GM19351 (cell line): ENCODE results near the gene NKD1.
A peak's percentile ranks its signal among the peaks of the same experiment; 100 is the strongest.

Source experiments
- ATAC-seq: cut with Tn5 transposase; IDR thresholded peaks from one replicate; pipeline ENCODE4 v1.9.1; 2021; ENCODE audit warnings: mild to moderate bottlenecking, moderate library complexity; ENCODE audit not compliant: unreplicated experiment

The NKD1 gene

DNA sequence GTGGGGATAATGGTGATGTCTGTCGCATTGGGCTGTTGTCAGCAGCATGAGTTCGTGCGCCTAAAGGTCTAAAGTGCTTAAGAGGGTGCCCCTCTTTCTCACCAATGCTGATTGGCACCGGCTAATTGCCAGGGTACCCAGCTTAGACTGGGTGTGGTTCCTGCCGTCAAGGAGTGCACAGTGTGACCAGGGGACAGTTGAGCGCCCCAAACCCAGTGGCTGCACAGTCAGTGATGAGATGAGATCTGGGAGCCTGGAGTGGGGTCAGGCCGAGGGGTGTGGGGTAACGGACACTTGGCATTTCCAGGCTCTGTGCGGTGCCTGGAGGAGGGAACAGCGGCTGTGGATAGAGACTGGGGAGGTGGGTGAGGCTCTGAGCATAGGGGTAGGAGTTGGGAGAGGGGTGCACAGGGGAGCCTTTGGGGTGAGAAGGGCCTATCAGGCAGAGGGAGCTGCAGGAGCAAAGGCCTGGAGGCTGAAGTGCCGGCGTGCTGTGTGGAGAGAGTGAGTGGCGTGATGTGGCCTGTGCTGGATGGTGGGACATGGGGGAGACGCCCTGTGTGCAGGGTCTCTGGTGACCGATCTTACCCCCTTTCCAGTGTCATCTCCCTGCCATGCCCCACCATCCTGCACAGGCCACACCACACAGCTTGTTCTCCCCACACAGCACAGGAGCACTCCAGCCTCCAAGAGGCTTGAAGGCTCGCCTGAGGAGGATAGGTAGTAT lies 74.6 kb downstream of the NKD1 start:
- no peak for ATAC-seq

DNA sequence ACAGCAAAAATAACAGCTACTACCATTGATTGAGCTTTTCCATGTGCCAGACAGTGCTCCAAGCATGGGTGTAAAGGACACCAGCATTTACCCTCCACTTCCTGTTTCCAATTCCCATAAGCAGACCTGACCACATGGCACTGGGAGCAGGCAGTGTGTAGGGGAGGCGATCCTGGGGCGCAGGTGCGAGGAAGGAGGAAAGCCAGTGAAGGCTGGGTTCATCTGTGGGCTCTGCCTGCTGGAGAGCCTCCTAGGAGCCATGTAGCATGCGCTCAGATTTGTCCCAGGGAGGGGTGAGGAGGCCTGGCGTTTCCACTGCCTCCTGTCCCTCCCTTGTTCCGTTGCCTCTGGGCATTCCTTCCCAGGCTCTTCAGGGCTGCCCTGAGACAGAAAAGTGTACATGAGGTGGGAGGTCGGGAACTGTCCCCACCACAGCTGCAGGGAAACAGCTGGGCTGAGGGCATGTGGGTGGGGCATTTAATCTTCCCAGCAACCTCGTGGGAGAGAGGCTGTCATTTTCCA lies 76.3 kb downstream of the NKD1 start:
- no peak for ATAC-seq

GRCh38 chr16:50625374-50625773 lies 77.2 kb downstream of the NKD1 start:
- no peak for ATAC-seq

- ATAC-seq = no peak
These were observed 78.7 kb downstream of the NKD1 start for GRCh38 chr16:50626868-50627267.

DNA sequence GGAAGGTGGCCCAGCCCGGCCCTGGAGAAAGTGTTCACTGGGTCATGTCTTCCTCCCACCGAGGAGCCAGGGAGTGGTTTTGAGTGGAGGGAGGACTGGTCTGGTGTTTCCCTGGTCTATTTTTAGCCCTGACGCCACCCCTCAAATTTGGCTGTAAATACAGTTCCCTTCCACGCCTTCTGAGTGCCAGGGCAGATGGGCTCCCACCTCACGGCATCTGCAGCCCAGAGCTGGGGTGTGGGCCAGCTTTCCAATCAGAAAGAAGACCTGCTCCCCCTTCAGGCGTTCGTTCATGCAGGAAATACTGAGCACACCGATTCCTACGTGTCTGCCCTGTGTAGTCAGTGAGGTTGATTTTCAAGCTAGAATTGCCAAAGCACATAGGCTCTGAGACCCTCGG lies 79.2 kb downstream of the NKD1 start:
- peak; percentile 58 for ATAC-seq

- no peak for ATAC-seq
These were observed 80.1 kb downstream of the NKD1 start for GRCh38 chr16:50628156-50628802.

GRCh38 chr16:50629334-50629733 lies 81.1 kb downstream of the NKD1 start:
- no peak for ATAC-seq

DNA sequence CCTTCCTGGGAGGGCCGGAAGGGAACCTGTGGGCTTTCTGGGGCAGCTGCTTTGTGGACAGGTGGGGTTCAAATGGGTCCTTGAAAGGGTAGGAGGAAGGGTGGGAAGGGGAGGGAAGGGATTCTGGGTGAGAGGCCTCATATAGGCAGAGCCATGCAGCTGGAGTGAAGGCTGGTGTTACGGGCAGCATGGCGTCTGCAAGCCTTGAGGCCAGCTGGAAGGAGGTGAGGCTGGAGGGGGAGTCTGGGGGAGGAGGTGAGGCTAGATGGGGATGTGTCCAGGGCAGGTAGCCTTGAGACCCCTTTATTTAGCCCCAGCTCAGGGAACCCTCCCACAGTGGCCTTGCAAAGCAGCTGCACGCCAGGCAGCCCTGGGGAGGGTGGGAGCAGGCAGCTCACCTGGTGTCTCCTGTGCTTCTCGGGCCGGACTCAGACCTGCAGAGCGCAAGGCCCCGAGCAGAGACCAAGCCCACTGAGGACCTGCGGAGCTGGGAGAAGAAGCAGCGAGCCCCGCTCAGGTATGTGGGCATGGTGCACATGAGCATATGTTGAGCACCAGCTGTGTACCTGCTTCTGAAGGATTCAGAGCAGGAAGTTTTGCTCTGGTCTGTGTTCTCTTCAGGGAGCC lies 82.3 kb downstream of the NKD1 start:
- no peak for ATAC-seq

- no peak for ATAC-seq
These were observed 83.2 kb downstream of the NKD1 start for GRCh38 chr16:50631249-50631984.

DNA sequence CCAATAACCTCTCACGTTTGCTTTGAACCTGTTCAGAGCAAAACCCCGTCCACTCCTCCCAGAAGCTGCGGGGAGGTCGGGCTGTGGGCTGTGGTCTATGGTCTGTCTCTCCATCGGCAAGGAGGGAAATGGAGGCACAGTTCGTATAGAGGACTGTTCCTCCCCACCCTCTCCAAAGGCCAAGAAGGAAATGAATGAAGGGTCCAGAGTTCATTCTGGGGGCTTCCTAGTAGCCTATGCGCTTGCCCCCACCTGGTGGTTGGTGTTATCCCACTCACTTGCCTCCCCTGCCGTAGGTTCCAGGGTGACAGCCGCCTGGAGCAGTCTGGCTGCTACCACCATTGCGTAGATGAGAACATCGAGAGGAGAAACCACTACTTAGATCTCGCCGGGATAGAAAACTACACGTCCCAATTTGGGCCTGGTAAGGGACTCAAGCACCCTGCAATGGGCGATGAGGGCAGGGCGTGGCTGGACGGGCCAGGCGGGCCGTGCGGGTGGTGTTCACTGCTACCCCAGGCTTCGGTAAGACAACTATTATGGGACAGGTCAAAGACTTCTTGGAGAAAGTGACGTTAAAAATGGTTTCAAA lies 83.9 kb downstream of the NKD1 start:
- ATAC-seq = no peak

DNA sequence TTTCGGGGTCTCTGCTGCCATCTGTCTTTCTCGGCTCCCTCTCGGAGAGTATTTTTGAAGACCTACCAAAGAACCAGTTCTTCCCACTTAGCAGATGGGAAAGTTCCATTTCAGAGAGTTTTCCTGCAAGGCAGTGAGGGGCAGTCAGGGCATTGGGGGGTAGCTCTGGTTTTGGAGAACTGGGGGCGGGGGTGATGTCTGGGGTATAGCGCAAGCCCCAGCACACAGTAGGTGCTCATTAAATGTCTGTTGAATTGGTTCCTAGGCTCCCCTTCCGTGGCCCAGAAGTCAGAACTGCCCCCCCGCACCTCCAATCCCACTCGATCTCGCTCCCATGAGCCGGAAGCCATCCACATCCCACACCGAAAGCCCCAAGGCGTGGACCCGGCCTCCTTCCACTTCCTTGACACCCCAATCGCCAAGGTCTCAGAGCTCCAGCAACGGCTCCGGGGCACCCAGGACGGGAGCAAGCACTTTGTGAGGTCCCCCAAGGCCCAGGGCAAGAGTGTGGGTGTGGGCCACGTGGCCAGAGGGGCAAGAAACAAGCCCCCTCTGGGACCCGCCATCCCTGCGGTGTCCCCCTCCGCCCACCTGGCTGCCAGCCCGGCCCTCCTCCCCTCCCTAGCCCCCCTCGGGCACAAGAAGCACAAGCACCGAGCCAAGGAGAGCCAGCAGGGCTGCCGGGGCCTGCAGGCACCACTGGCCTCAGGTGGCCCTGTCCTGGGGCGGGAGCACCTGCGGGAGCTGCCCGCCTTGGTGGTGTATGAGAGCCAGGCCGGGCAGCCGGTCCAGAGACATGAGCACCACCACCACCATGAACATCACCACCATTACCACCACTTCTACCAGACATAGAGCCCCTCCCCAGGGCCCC lies 85.0 kb downstream of the NKD1 start:
- no peak for ATAC-seq

DNA sequence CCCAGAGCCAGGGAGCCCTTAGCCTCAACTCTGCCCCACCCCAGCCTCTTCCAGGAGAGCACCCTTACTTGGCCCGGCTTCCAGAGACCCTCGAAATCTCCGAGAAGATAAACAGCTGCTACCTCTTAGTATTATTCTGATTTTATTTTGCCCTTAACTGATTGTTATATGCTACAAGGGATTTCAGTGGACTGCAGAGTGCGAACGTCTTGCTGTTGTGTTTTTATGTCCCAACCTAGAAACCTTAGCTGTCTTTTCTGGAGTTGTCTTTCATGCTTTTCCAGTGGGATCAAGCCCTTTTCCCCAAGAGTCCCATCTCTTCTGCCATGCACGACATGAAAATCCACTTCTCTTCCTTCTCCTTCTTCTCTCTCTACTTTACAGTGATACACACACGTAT lies 85.9 kb downstream of the NKD1 start:
- no peak for ATAC-seq

DNA sequence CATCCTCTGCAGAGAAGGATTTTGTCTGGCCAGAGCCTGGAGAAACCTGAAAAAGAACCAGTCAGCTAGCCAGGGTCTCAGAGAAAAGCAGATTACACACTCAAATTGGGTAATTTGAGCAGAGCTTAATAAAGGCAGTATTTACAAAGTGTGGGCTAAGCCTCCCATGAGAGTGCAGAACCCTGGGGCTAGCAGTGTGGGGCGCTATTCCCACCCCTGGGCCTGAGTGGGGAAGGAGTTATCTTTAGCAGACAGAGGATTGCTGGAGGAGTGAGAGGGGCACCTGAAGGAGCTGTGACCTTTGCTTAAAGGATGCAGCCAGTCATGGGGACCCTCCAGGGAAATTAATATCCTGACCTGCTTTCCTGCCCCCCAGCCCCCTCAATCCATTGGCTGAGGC lies 86.8 kb downstream of the NKD1 start:
- ATAC-seq = no peak

DNA sequence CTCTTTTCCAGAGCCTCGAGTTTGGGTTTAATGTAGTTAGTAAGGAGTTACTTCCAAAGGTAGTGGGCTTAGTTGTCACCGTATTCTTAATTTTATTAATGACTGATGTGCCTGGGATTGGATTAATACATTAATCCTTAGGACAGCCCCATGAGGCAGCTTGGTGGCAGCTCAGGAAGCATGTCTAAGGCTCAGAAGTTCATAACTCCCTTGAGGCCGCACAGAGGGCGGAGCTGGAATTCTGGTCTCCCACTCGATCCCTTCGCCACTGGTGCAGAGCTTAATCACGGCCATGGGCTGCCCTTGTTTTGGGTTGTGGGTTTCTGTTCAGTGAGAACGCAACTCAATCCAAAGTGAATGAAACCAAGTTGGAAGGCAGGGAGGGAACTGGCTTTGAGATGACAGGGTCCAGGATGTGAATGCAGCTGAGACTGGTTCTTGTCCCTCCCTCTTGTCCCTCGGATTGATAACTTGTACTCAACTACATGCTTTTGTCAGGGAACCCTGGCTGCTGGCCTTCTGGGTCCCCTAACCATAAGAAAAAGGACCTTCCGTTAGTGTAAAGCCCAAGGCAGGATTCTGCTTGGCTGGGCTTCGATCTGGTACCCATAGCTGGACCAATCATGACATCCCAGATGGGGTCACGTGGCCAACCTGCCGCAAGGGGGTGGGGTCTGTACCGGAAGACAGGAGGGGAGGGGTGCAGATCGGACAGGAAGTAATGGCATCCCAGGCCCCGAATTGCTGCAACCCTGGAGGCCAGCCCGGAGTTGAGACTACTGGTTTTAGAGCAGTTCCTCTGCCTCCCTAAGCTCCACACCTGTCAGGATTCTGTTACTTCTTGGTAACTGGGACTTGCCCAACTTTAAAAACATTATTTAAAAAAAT lies 87.6 kb downstream of the NKD1 start:
- no peak for ATAC-seq

DNA sequence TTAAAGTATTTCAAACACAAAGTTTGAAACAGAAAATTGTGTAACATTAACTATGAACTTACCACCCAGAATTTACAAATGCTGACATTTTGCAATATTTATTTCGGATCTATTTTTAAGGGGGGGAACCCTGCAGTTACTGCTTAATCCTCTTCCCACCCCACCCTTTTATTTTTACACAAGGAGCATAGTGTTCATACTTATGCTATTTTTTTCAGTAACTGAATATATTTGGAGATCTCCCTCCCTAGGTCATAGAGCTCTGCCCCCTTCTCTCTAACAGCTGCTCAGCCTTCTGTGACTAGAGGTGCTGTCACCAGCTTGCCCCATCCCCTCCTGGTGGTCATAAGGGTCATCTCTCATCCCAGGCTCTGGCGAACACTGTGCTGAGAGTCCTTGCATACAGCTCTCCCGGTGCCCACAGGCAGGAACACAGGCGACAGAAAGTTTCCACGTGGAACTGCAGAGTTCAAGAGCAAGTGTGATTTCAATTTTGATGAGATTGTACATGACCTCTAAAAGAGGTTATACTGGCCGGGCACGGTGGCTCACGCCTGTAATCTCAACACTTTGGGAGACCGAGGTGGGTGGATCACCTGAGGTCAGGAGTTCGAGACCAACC lies 88.7 kb downstream of the NKD1 start:
- ATAC-seq = no peak

DNA sequence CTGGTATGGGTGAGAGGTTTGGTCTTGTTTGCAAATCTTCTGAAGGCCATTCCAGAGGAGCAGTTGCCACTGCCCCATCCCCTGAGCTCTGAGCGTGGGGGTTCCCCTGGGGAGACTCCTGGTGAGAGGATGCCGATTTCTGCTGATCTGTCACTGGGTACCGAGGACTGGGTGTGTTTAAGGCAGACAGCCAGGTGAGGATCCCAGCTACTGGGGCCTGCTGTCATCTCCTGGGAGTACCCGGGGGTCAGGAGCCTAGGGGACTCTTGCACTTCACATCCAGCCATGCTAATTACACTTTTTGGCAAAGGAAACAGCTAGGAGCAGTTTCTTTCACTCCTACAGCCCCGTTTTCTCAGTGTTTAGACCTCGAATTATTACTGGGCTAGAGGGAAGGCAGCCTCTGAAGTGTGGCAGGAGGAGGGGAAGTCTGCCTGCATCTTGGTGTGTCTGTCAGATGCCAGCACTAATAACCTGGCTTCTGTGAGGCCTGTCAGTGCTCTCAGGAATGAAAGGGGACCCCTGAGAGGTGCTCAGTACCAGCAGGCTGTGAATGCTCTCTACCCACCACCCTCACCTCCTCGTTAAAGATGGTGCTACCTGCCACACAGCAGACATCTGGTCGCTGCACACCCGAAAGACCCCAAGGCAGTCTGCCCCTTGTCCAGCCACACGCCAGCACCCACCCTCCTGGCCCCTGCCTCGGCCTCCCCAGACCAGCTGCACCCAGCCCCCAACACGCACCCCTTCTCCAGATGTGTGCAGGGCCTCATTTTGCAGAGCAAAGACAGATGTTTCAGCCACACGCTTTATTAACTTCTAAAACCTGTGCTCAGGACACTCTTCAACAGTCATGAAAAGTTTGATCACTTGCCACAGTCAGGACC lies 89.8 kb downstream of the NKD1 start:
- ATAC-seq = no peak

DNA sequence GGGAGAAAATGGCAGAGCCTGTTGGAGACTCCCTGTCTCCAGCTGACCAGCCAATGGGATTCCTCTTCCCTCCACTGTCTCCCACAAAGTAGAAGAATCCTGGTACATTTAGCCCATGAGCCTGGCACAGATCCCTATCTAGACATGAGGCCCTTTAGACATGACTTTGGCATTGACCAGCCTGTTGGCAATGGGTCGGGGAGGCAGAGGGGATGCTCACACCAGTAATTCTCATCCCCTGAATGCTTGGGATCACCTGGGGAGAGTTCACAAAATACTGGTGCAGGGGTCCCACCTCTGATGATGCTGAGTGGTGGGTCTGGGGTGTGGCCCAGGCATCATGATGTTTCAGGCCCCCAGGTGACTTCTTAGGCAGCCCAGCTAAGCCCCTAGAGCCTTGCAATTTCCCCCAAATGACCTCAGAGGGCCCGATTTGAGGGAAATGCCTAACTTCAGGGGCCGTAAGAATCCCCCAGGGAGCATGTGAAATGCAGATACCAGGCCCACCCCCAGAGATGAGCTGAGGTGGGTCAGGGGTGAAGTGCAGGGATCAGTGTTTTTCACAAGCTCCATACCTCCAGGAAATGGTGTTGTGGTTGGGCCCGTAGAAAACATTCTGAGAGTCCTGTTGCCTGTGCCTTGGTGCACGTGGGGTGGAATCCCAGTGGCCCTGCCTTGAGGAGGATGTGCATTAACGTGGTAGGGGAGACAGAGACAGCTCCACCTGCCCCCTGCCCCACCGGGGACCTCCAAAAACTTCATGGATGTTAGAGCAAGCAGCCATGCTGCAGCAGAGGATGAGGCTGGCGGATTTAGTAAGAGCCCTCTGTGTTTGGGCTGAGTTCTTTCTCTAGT lies 90.8 kb downstream of the NKD1 start:
- no peak for ATAC-seq
